ENCODE measurements around the gene TNNI3. TPM values are rescaled to one million over a fixed set of nuclear protein-coding genes. Genes with fewer than 3 reads are reported as not detected.

TNNI3 gene
- total and polyA plus RNA-seq, 2 of the 4 experiments (the other 2 are of a cell fraction), result not detected

DNA sequence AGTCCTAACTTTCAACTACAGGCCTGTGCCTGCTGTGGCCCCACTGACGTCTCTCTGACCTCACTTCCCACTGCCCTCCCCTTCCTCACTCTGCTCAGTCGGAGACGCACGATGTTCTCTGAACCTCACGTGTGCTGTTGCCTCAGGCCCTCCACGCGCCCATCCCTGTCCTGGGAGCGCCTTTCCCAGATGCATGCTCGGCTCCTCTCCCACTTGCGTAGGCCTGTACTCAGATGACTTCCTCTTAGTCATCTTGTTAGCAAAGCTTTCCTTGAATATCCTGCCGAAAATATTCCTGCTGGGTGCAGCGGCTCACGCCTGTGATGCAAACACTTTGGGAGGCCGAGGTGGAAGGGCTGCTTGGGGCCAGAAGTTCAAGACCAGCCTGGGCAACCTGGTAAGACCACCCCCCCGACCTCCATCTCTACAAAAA, 31.9 kb upstream of the TNNI3 start:
- 39% methylated on average over 13 of the region's 15 CpGs; no CpG with 5 or more reads in 1 of the 2 experiments for WGBS, 2 experiments (ENCODE audit: extremely low coverage in 2 of 2, insufficient read length in 1 of 2)
- no peaks in the 10 kb centered on the region for H3K4me1 ChIP-seq (ENCODE audit: control insufficient read depth, insufficient read depth, low read length)
- peaks cover 3% of the 10 kb centered on the region; the same call in 1 of the 2 replicates for H3K9me1 ChIP-seq (ENCODE audit: insufficient read depth, low read length)
- no peak for TF ChIP-seq RAD21 (IDR thresholded peaks at IDR 0.05; ENCODE audit: low read length)
- TF ChIP-seq BHLHE40 (IDR thresholded peaks at IDR 0.05; ENCODE audit: low read depth, low read length), result peak; percentile 90
- peak; percentile 55 for TF ChIP-seq FOS (IDR thresholded peaks at IDR 0.05; ENCODE audit: low read depth, low read length)
- TF ChIP-seq USF2 (IDR thresholded peaks at IDR 0.05; ENCODE audit: low read depth, low read length), result peak; percentile 79
- TF ChIP-seq CEBPB (IDR thresholded peaks at IDR 0.05; ENCODE audit: low read depth, low read length), result peak; percentile 66
- TF ChIP-seq RCOR1 (IDR thresholded peaks at IDR 0.05; ENCODE audit: insufficient replicate concordance, low read length), result peak; percentile 70
- TF ChIP-seq CTCF (conservative IDR thresholded peaks at IDR 0.05; ENCODE audit: low read depth, low read length), result no peak
- 0 out of 2 replicates have a peak, but pooled peaks have one; percentile 26 for TF ChIP-seq NFE2L2 (IDR thresholded peaks at IDR 0.05; ENCODE audit: low read depth, low read length)
- no peak for TF ChIP-seq MAZ (IDR thresholded peaks at IDR 0.05; ENCODE audit: borderline replicate concordance, low read depth, low read length)
- peak; percentile 81; the same call in 1 of the 2 replicates for TF ChIP-seq MXI1 (IDR thresholded peaks at IDR 0.05; ENCODE audit: borderline replicate concordance, low read depth, low read length)
- H4K8ac ChIP-seq (ENCODE audit: low read depth in 2 of 2, low read length in 2 of 2), result peak overlapping the region in 1 of 2 experiments; percentile 30; a peak in 1 of 4 replicates
- ChIA-PET POLR2A (ENCODE audit: unreplicated experiment) (no interaction called here), CTCF (no interaction called here)
- no peak overlapping the region for H2AK5ac ChIP-seq (ENCODE audit: low read depth, low read length)
- in situ Hi-C loops (cut with MboI; ENCODE audit: low sequenced_read_pairs), result no loop called here
- H2BK20ac ChIP-seq (ENCODE audit: low read depth, low read length), result no peak overlapping the region
- peak overlapping the region; percentile 85 for H2AFZ ChIP-seq (replicated peaks; ENCODE audit: low read length, poor library complexity)
- H3K4me2 ChIP-seq (ENCODE audit: low read depth, low read length), result no peak overlapping the region
- no peaks in the 10 kb centered on the region for H4K20me1 ChIP-seq (ENCODE audit: insufficient read depth, low read length)
- H3K18ac ChIP-seq (ENCODE audit: low read depth, low read length), result no peak overlapping the region
- peak; percentile 85 for ATAC-seq (ENCODE audit: low read depth)
- no peak overlapping the region for H3K4me3 ChIP-seq (ENCODE audit: insufficient read depth, low read depth, low read length)
- no peak overlapping the region for H2BK15ac ChIP-seq (ENCODE audit: low read depth, low read length)
- H3K9ac ChIP-seq (ENCODE audit: low read depth, low read length), result no peak overlapping the region
- no peak overlapping the region for H3K27ac ChIP-seq (ENCODE audit: insufficient read depth, low read length)
- no peak overlapping the region for H3K23ac ChIP-seq (ENCODE audit: low read depth, low read length)
- DNase-seq, result peak; percentile 95
- H4K91ac ChIP-seq (ENCODE audit: insufficient read depth, low read depth, low read length), result no peak overlapping the region
- no TSS peak for BruUV-seq (replicated peaks)
- no peak overlapping the region for H3K4ac ChIP-seq (ENCODE audit: low read depth, low read length)
- no peak overlapping the region for H2BK120ac ChIP-seq (ENCODE audit: low read depth, low read length)
- H3K79me1 ChIP-seq (ENCODE audit: low read depth in 1 of 2, low read length in 2 of 2), result no peaks in the 10 kb centered on the region
- H3K9me3 ChIP-seq (ENCODE audit: control insufficient read depth, insufficient read depth, low read length), result no peaks in the 10 kb centered on the region
- dilution Hi-C loops (cut with HindIII; ENCODE audit: low sequenced_read_pairs, unreplicated experiment), result no loop called here
- H3K27me3 ChIP-seq (ENCODE audit: control insufficient read depth, insufficient read depth, low read length), result peaks cover 12% of the 10 kb centered on the region
- H3K56ac ChIP-seq (ENCODE audit: extremely low read depth, insufficient read depth, low read length), result no peak overlapping the region
- H3K36me3 ChIP-seq (ENCODE audit: control insufficient read depth, insufficient read depth, low read length), result no peaks in the 10 kb centered on the region
- intact Hi-C loops (cut with micrococcal nuclease), result no loop called here
- H2AK9ac ChIP-seq (replicated peaks; ENCODE audit: low read depth, low read length, poor library complexity), result no peak overlapping the region
- H2BK5ac ChIP-seq (ENCODE audit: low read depth, low read length, poor library complexity, severe bottlenecking), result peak overlapping the region; percentile 49
- no peak overlapping the region for H3K14ac ChIP-seq (replicated peaks; ENCODE audit: low read depth, low read length)
- no peak overlapping the region for H4K5ac ChIP-seq (ENCODE audit: low read depth, low read length)
